PC-9 (cell line): Measurements from ENCODE around the gene BCL2L1. TPM values are rescaled to one million over a fixed set of nuclear protein-coding genes. Genes with fewer than 3 reads are reported as not detected.
"Not testable (repeated sequence)": the region's sequence is repeated elsewhere in the genome, so short reads cannot be mapped to it uniquely, and the experiment has no call there.

ENCODE experiments used
- BruUV-seq: library from RNA; stranded (reverse); fragments of 400-500 nt; replicated peaks from 2 replicates; lab custom pipeline; 2021; lab: Mats Ljungman, UMichigan
- CTCF ChIA-PET: fragments of 300-600 bp; sonication (Branson Sonifier 250); formaldehyde crosslinking; loops from one replicate; lab custom pipeline; 2022; ENCODE audit warnings: antibody characterized with exemption; lab: Charles Lee
- POLR2A ChIA-PET: fragments of 300-600 bp; sonication (Branson Sonifier 250); formaldehyde crosslinking; loops from one replicate; lab custom pipeline; 2022; ENCODE audit warnings: antibody characterized with exemption; ENCODE audit not compliant: unreplicated experiment; lab: Charles Lee
- DNase-seq, 2 experiments: peaks; one replicate each; pipeline versions ENCODE4 v3.0.0 to v3.0.0-alpha.2; 2015 to 2022; ENCODE audit warnings: mixed read lengths in 1 of 2
- H2AFZ ChIP-seq: fragments of 200-600 bp; sonication (generic); 2 replicates; pipeline ENCODE4 v1.8.1; 2017; ENCODE audit warnings: antibody characterized with exemption
- H3F3A ChIP-seq: fragments of 200-600 bp; sonication (generic); 2 replicates; pipeline ENCODE4 v1.8.1; 2017; ENCODE audit warnings: antibody characterized with exemption, mild to moderate bottlenecking, low read depth; ENCODE audit not compliant: insufficient read depth
- H3K27ac ChIP-seq: fragments of 200-600 bp; sonication (generic); 2 replicates; pipeline ENCODE4 v1.6.1; 2016; ENCODE audit warnings: mixed run types
- H3K27me3 ChIP-seq: fragments of 200-600 bp; sonication (generic); 2 replicates; pipeline ENCODE4 v1.6.1; 2016; ENCODE audit warnings: low read depth, mixed run types; ENCODE audit not compliant: insufficient read depth
- H3K36me3 ChIP-seq: fragments of 200-600 bp; sonication (generic); 2 replicates; pipeline ENCODE4 v1.6.1; 2016; ENCODE audit warnings: low read depth, mixed run types
- H3K4me1 ChIP-seq: fragments of 200-600 bp; sonication (generic); replicated peaks from 2 replicates; pipeline ENCODE4 v1.6.1; 2016; ENCODE audit warnings: mixed run types; ENCODE audit not compliant: insufficient read depth
- H3K4me2 ChIP-seq: fragments of 200-600 bp; sonication (generic); 2 replicates; pipeline ENCODE4 v1.6.1; 2017; ENCODE audit warnings: mixed run types
- H3K4me3 ChIP-seq: fragments of 200-600 bp; sonication (generic); 2 replicates; pipeline ENCODE4 v1.6.1; 2016; ENCODE audit warnings: mixed run types
- H3K79me2 ChIP-seq: fragments of 200-600 bp; sonication (generic); 2 replicates; pipeline ENCODE4 v1.6.1; 2017; ENCODE audit warnings: low read depth, mixed run types
- H3K9me2 ChIP-seq: fragments of 200-600 bp; sonication (generic); 2 replicates; pipeline ENCODE4 v1.8.1; 2017; ENCODE audit warnings: mild to moderate bottlenecking; ENCODE audit not compliant: insufficient read depth
- H3K9me3 ChIP-seq: fragments of 200-600 bp; sonication (generic); 2 replicates; pipeline ENCODE4 v1.8.1; 2016; ENCODE audit warnings: low read depth; ENCODE audit not compliant: insufficient read depth
- H4K20me1 ChIP-seq: fragments of 200-600 bp; sonication (generic); 2 replicates; pipeline ENCODE4 v1.8.1; 2017; ENCODE audit not compliant: insufficient read depth
- EZH2 ChIP-seq: fragments of 200-600 bp; sonication (generic); IDR thresholded peaks from 2 replicates; pipeline ENCODE4 v1.8.0; 2017; ENCODE audit warnings: antibody characterized with exemption, low read depth
- intact Hi-C: fragments of 100-400 bp; cut with micrococcal nuclease; formaldehyde crosslinking; loops from one replicate; pipeline ENCODE4 v1.10.0; 2022; ENCODE audit not compliant: unreplicated experiment
- total RNA-seq: library from RNA; stranded (reverse); gene quantifications from 2 replicates; pipeline ENCODE4 v1.2.3, GENCODE V29; 2021
- TF ChIP-seq, protein P1 (sequence below): fragments of 200-600 bp; sonication (generic); conservative IDR thresholded peaks from 2 replicates; pipeline ENCODE4 v1.6.1; 2017; ENCODE audit warnings: mixed run types, antibody characterized with exemption, mild to moderate bottlenecking, moderate library complexity

BCL2L1 gene
- total RNA-seq, 1 experiment from 2014 or later = 125 TPM

DNA sequence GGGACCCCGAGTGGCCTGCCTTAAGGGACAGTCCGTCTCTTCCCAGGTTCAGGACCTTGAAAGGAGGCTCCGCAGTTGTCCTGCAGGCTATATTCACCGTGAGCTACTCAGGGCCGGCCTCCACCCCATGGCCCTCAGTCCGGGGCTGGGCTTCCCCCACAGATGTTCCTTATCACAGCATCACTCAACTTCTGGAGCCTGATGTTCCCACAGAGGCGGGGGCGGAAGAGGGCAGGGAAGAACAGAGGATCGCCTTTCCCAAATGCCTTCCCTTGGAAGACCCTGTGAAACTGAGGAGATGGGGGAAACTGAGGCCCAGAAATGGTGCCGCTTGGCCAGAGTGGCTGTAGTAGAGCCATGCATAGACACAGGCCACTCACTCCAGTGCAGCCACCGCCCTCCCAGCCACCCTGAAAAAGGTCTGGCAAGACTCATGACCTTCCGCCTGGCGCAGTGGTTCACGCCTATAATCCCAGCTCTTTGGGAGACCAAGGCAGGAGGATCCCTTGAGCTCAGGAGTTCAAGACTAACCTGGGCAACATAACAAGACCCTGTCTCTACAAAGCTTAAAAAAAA, 89.2 kb downstream of the BCL2L1 start:
- CTCF ChIA-PET = interaction anchor here (0.5 to 1.9 kb wide), 25 partner anchors 10 to 1189 kb away, joined by 3 to 28 read pairs (median 5); no protein-coding TSS in a partner anchor
- Histone ChIP-seq H4K20me1 (no peaks in the 10 kb centered on the region), H3K4me2 (no peak overlapping the region), H3K4me1 (no peaks in the 10 kb centered on the region), H3K9me3 (no peaks in the 10 kb centered on the region), H3F3A (no peaks in the 10 kb centered on the region), H3K27me3 (no peaks in the 10 kb centered on the region), H2AFZ (no peak overlapping the region), H3K36me3 (no peaks in the 10 kb centered on the region), H3K79me2 (no peaks in the 10 kb centered on the region), H3K27ac (no peak overlapping the region), H3K9me2 (no peaks in the 10 kb centered on the region), H3K4me3 (no peak overlapping the region)
- DNase-seq = no peak
- intact Hi-C loops = no loop called here
- POLR2A ChIA-PET = interaction anchor here (0.6 kb wide), 1 partner anchor 308 kb away, joined by 4 read pairs; no protein-coding TSS in a partner anchor
- no peak for TF ChIP-seq EZH2
- TF ChIP-seq, protein P1, sequence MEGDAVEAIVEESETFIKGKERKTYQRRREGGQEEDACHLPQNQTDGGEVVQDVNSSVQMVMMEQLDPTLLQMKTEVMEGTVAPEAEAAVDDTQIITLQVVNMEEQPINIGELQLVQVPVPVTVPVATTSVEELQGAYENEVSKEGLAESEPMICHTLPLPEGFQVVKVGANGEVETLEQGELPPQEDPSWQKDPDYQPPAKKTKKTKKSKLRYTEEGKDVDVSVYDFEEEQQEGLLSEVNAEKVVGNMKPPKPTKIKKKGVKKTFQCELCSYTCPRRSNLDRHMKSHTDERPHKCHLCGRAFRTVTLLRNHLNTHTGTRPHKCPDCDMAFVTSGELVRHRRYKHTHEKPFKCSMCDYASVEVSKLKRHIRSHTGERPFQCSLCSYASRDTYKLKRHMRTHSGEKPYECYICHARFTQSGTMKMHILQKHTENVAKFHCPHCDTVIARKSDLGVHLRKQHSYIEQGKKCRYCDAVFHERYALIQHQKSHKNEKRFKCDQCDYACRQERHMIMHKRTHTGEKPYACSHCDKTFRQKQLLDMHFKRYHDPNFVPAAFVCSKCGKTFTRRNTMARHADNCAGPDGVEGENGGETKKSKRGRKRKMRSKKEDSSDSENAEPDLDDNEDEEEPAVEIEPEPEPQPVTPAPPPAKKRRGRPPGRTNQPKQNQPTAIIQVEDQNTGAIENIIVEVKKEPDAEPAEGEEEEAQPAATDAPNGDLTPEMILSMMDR = no peak
- BruUV-seq = no TSS peak

DNA sequence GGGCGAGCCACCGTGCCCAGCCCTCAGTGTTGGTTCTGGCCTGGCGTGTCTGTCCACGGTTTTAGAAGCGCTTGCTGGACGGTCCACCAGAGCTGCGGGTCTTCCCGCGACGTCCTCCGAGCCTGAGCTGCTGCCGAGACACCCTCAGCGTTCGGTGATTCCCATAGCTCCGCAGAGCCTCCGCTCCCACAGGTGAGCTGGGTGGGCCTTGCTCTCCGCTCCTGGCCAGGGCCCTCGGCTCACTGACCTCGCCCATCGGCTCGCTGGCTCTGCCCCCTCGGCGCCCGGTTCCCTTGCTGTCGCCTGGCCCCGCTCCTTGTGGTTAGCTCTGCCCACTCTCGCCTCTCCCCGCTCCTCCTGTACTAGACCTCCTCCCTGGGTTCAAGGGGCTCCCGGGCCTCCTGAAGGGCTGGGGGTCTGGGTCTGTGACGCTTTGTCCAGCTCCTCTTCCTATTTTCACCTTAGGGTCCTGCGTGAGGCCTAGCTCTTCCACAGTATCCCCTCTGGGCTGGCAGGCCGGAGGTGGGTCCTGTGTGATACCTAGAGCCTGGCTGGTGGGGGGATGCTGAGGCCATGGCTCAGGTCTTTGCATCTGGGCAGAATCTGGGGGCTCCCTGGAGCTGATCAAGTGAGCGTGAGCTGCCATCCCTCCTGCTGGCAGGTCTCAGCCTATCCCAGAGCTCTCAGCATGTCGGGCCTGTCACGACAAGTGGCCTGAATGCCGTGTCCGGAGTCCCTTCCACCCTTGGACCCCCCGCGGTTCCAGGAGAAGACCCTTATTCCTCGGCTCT, 89.9 kb downstream of the BCL2L1 start:
- Histone ChIP-seq H3K4me1 (no peaks in the 10 kb centered on the region), H3K27ac (no peak overlapping the region), H2AFZ (no peak overlapping the region), H3K79me2 (no peaks in the 10 kb centered on the region), H3K9me3 (no peaks in the 10 kb centered on the region), H3K4me2 (no peak overlapping the region), H3K9me2 (no peaks in the 10 kb centered on the region), H3K27me3 (no peaks in the 10 kb centered on the region), H3K4me3 (no peak overlapping the region), H3F3A (no peaks in the 10 kb centered on the region), H3K36me3 (no peaks in the 10 kb centered on the region), H4K20me1 (no peaks in the 10 kb centered on the region)
- POLR2A ChIA-PET = no interaction called here
- BruUV-seq = no TSS peak
- CTCF ChIA-PET = interaction anchor here (0.6 to 1.4 kb wide), 2 partner anchors 130 to 294 kb away, joined by 7 to 9 read pairs; no protein-coding TSS in a partner anchor
- no peak for DNase-seq
- TF ChIP-seq, protein P1 = no peak
- intact Hi-C loops = no loop called here

DNA sequence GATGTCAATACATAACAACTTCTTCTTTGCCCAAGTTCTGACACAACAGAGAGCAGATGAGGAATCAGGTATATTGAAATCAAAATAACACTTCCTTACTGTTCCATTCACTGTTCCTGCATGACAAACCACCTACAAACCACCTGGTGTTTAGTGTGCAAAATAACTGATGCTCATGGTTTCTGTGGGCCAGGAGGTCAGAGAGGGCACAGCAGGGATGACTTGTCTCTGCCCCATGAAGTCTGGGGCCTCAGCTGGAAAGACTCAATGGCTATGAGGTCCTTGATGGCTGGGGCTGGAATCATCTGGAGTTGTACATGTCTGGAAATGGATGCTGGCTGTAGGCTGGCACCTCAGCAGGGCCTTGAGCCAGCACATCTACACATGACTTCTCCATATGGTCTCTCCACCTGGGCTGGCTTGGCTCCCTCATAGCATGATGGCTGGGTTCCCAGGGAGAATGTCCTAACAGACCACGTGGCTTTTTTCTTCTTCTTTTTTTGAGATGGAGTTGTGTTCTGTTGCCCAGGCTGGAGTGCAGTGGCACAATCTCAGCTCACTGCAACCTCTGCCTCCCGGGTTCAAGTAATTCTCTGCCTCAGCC, 92.4 kb downstream of the BCL2L1 start:
- no peak for TF ChIP-seq EZH2
- TF ChIP-seq, protein P1 = no peak
- H3F3A ChIP-seq = no peaks in the 10 kb centered on the region
- H3K4me1 ChIP-seq = no peaks in the 10 kb centered on the region
- no peaks in the 10 kb centered on the region for H3K9me2 ChIP-seq
- H3K27ac ChIP-seq = no peak overlapping the region
- intact Hi-C loops = no loop called here
- H3K27me3 ChIP-seq = no peaks in the 10 kb centered on the region
- POLR2A ChIA-PET = no interaction called here
- H3K4me3 ChIP-seq = no peak overlapping the region
- BruUV-seq = no TSS peak
- no peaks in the 10 kb centered on the region for H3K79me2 ChIP-seq
- no peaks in the 10 kb centered on the region for H3K9me3 ChIP-seq
- no peaks in the 10 kb centered on the region for H3K36me3 ChIP-seq
- H3K4me2 ChIP-seq = no peak overlapping the region
- no peak for DNase-seq
- no peaks in the 10 kb centered on the region for H4K20me1 ChIP-seq
- CTCF ChIA-PET = interaction anchor here (0.6 to 0.7 kb wide), 2 partner anchors 32 to 94 kb away, joined by 4 to 6 read pairs; no protein-coding TSS in a partner anchor
- no peak overlapping the region for H2AFZ ChIP-seq

DNA sequence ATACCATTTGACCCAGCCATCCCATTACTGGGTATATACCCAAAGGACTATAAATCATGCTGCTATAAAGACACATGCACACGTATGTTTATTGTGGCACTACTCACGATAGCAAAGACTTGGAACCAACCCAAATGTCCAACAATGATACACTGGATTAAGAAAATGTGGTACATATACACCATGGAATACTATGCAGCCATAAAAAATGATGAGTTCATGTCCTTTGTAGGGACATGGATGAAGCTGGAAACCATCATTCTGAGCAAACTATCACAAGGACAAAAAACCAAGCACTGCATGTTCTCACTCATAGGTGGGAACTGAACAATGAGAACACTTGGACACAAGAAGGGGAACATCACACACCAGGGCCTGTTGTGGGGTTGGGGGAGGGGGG, 94.6 kb downstream of the BCL2L1 start:
- H2AFZ ChIP-seq, DNase-seq, POLR2A ChIA-PET, intact Hi-C loops, H3K9me2 ChIP-seq, H3F3A ChIP-seq, CTCF ChIA-PET, H3K9me3 ChIP-seq, H3K4me2 ChIP-seq, BruUV-seq, H3K27ac ChIP-seq, H4K20me1 ChIP-seq, H3K4me3 ChIP-seq, H3K79me2 ChIP-seq, H3K27me3 ChIP-seq, H3K36me3 ChIP-seq, H3K4me1 ChIP-seq: not testable (repeated sequence)

DNA sequence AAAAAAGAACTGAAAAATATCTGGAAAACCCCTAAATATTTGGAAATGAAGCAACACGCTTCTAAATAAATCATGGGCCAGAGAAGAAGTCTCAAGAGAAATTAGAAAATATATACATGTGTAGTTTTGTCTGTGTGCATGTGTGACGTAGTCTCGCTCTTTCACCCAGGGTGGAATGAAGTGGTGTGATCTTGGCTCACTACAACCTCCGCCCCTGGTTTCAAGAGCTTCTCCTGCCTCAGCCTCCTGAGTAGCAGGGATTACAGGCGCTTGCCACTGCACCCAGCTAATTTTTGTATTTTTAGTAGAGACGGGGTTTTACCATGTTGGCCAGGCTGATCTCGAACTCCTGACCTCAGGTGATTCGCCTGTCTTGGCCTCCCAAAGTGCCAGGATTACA, 96.1 kb downstream of the BCL2L1 start:
- BruUV-seq, H3K79me2 ChIP-seq, H3K4me2 ChIP-seq, H3K36me3 ChIP-seq, intact Hi-C loops, H3K27me3 ChIP-seq, CTCF ChIA-PET, H3K4me3 ChIP-seq, POLR2A ChIA-PET, H3K9me3 ChIP-seq, H2AFZ ChIP-seq, H3K27ac ChIP-seq, H4K20me1 ChIP-seq, DNase-seq, H3K9me2 ChIP-seq, H3K4me1 ChIP-seq, H3F3A ChIP-seq: not testable (repeated sequence)
